Endothelial cell of umbilical vein (primary cell): ENCODE data around the gene SHROOM2. TPM values are rescaled to one million over a fixed set of nuclear protein-coding genes. Genes with fewer than 3 reads are reported as not detected.
A peak's percentile ranks its signal among the peaks of the same experiment; 100 is the strongest.

ENCODE experiments used
- BruUV-seq: library from RNA; stranded (reverse); fragments of 400-500 nt; replicated peaks from 2 replicates; lab custom pipeline; 2021; lab: Mats Ljungman, UMichigan
- CTCF ChIA-PET: fragments of 300-600, 350-600 bp; sonication (Branson Sonifier 250); formaldehyde crosslinking; loops from one replicate; lab custom pipeline; 2021; ENCODE audit warnings: antibody characterized with exemption, inconsistent platforms; lab: Charles Lee
- POLR2A ChIA-PET: fragments of 300-600, 350-600 bp; sonication (Branson Sonifier 250); formaldehyde crosslinking; loops from one replicate; lab custom pipeline; 2021; ENCODE audit warnings: antibody characterized with exemption, inconsistent platforms; lab: Charles Lee
- DNase-seq: peaks from one replicate; pipeline ENCODE4 v3.0.0-alpha.2; 2011; ENCODE audit warnings: low read depth, low spot score
- FAIRE-seq: peaks from 2 replicates; lab custom pipeline; 2011; peaks lifted over from hg19 to GRCh38; lab: Jason Lieb, UNC
- H2AFZ ChIP-seq: 2 replicates; pipeline ENCODE4 v1.6.0; 2012; ENCODE audit warnings: low read depth, low read length, control low read depth, inconsistent platforms
- H3K27ac ChIP-seq: 2 replicates; pipeline ENCODE4 v1.5.1; 2011; ENCODE audit warnings: low read depth, mild to moderate bottlenecking, control low read depth, low read length, moderate library complexity; ENCODE audit not compliant: insufficient read depth
- H3K27me3 ChIP-seq, 2 experiments: 2 replicates each; pipeline versions ENCODE4 v1.6.0 to v1.6.1; 2011; ENCODE audit warnings: low read length in 2 of 2, mixed read lengths in 1 of 2; ENCODE audit not compliant: control insufficient read depth in 2 of 2, insufficient read depth in 2 of 2
- H3K36me3 ChIP-seq, 2 experiments: 2 replicates in 1 of 2; 3 replicates in 1 of 2; pipeline ENCODE4 v1.5.1; 2011; ENCODE audit warnings: low read length in 2 of 2, mild to moderate bottlenecking in 1 of 2, moderate library complexity in 1 of 2; ENCODE audit not compliant: control insufficient read depth in 2 of 2, insufficient read depth in 2 of 2; ENCODE audit errors: extremely low read depth in 1 of 2
- H3K4me1 ChIP-seq: 3 replicates; pipeline ENCODE4 v1.5.1; 2011; ENCODE audit warnings: mild to moderate bottlenecking, low read length; ENCODE audit not compliant: control insufficient read depth, insufficient read depth; ENCODE audit errors: extremely low read depth
- H3K4me2 ChIP-seq: 2 replicates; pipeline ENCODE4 v1.6.1; 2011; ENCODE audit warnings: low read length, control low read depth, mixed read lengths; ENCODE audit not compliant: insufficient read depth
- H3K4me3 ChIP-seq, 3 experiments: fragments of 200-600 bp in 1 of 3; sonication (generic), shearing (Covaris generic) in 1 of 3; replicated peaks in 1 of 3; 2 replicates each; pipeline ENCODE4 v1.5.1; 2011 to 2016; ENCODE audit warnings: control low read depth in 3 of 3, low read length in 3 of 3, mild to moderate bottlenecking in 2 of 3, inconsistent platforms in 1 of 3, low read depth in 1 of 3, moderate library complexity in 1 of 3; ENCODE audit not compliant: insufficient read depth in 1 of 3
- H3K79me2 ChIP-seq: 2 replicates; pipeline ENCODE4 v1.6.0; 2012; ENCODE audit warnings: low read length, inconsistent platforms; ENCODE audit not compliant: control insufficient read depth, insufficient read depth
- H3K9ac ChIP-seq: replicated peaks from 2 replicates; pipeline ENCODE3; 2011; ENCODE audit warnings: low read length, control low read depth; ENCODE audit not compliant: insufficient read depth; ENCODE audit errors: extremely low read depth
- H3K9me1 ChIP-seq: replicated peaks from 3 replicates; pipeline ENCODE4 v1.6.0; 2011; ENCODE audit warnings: mild to moderate bottlenecking, low read length; ENCODE audit not compliant: control insufficient read depth, insufficient read depth; ENCODE audit errors: extremely low read depth
- H3K9me3 ChIP-seq: replicated peaks from 2 replicates; pipeline ENCODE4 v1.5.1; 2012; ENCODE audit warnings: low read length, inconsistent platforms; ENCODE audit not compliant: control insufficient read depth, insufficient read depth
- H4K20me1 ChIP-seq: replicated peaks from 2 replicates; pipeline ENCODE3; 2011; ENCODE audit warnings: mild to moderate bottlenecking, low read length; ENCODE audit not compliant: control insufficient read depth, insufficient read depth; ENCODE audit errors: extremely low read depth
- FOS ChIP-seq: IDR thresholded peaks from 2 replicates; pipeline ENCODE4 v1.6.1; 2011; ENCODE audit warnings: mild to moderate bottlenecking, low read length, moderate library complexity, borderline replicate concordance; ENCODE audit not compliant: insufficient read depth
- GATA2 ChIP-seq: IDR thresholded peaks from 2 replicates; pipeline ENCODE4 v1.7.0; 2011; ENCODE audit warnings: low read depth, mild to moderate bottlenecking, moderate library complexity, mixed read lengths, low read length; ENCODE audit not compliant: insufficient read length, insufficient read depth
- JUN ChIP-seq: IDR thresholded peaks from 2 replicates; pipeline ENCODE4 v1.6.1; 2011; ENCODE audit warnings: borderline replicate concordance, low read depth; ENCODE audit not compliant: insufficient read length, insufficient read depth
- POLR2A ChIP-seq: IDR thresholded peaks from 2 replicates; pipeline ENCODE4 v1.6.1; 2012; ENCODE audit warnings: low read depth, mild to moderate bottlenecking, control low read depth, low read length
- dilution Hi-C: fragments of 300-500 bp; cut with MboI; formaldehyde crosslinking; loops from one replicate; pipeline ENCODE4 v1.15.0; 2019; ENCODE audit warnings: low sequenced_read_pairs; ENCODE audit not compliant: extremely low pct_ligation_motif_present
- intact Hi-C: fragments of 100-400 bp; cut with micrococcal nuclease; formaldehyde crosslinking; loops from one replicate; pipeline ENCODE4 v1.10.0; 2022
- polyA plus RNA-seq, 4 experiments: library from polyadenylated mRNA; depleted of rRNA in 3 of 4; stranded (reverse) in 3 of 4; unstranded in 1 of 4; fragments of >200 nt; gene quantifications; 2 replicates each; pipeline versions ENCODE4 v1.2.1 to v1.2.3, GENCODE V29; 2011 to 2012; ENCODE audit warnings: missing spikeins in 1 of 4
- total RNA-seq: library from RNA; stranded (reverse); gene quantifications from 2 replicates; pipeline ENCODE4 v1.2.3, GENCODE V29; 2021
- TF ChIP-seq, protein P1 (sequence below): IDR thresholded peaks from 2 replicates; pipeline ENCODE4 v1.6.1; 2011; ENCODE audit not compliant: insufficient read depth, insufficient read length

Gene SHROOM2
- total and polyA plus RNA-seq, 2 donors (not counting 3 experiments of a cell fraction or from before 2014, with no cell fraction given) = 3.7 to 11.8 TPM

DNA sequence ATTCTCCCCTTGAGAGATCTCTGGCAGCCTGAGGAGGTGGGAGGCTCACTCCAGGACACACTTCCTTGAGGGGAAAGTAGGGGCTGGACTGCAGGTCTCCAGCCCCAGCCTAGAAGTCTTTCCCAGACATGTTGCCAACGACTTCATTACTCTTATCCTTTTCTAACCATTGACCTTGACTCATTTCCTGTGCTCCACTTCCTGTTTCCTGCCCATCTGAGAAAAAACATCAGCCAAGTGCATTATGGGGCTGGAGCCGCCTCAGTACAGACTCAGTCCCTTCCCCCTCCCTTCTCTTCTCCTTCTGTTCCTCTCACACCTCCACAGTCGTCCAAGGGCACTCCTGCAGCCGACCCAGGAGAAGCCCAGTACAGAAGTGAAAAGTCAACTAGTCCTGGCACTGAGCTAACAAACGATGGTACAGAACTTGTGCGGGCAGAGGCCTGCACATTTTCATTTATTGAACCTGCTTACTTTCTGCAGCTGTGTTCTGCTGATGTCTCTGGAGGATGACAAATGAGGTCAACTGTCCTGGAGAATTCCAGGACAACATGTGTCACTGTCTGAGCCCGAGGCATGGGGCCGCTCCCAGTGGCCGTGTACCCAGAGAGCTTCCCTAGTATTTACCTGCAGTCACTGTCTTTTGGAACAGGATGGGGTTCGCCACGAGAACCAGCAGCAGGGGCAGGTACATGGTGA is 40.7 kb upstream of the SHROOM2 start:
- peak; percentile 20 for TF ChIP-seq POLR2A
- TF ChIP-seq FOS = peak; percentile 50
- peak; percentile 83 for TF ChIP-seq JUN
- TF ChIP-seq, protein P1, sequence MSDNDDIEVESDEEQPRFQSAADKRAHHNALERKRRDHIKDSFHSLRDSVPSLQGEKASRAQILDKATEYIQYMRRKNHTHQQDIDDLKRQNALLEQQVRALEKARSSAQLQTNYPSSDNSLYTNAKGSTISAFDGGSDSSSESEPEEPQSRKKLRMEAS = no peak
- TF ChIP-seq GATA2 = peak; percentile 40
- Histone ChIP-seq H3K9ac (peak overlapping the region; percentile 92), H4K20me1 (no peaks in the 10 kb centered on the region), H3K27ac (peak overlapping the region; percentile 99), H3K9me1 (no peaks in the 10 kb centered on the region), H3K4me1 (peaks cover 32% of the 10 kb centered on the region), H2AFZ (no peak overlapping the region), H3K9me3 (no peaks in the 10 kb centered on the region), H3K4me3 (peak overlapping the region in 2 of 3 experiments; percentile 9 to 13), H3K36me3 (no peaks in the 10 kb centered on the region), H3K4me2 (peak overlapping the region; percentile 65), H3K79me2 (no peaks in the 10 kb centered on the region), H3K27me3 (no peaks in the 10 kb centered on the region)
- ChIA-PET CTCF (interaction anchor here (1.4 to 2.3 kb wide), 2 partner anchors 43 to 374 kb away, joined by 3 to 7 read pairs; no protein-coding TSS in a partner anchor), POLR2A (interaction anchor here (0.6 to 1.1 kb wide), 3 partner anchors 17 to 36 kb away, joined by 3 to 16 read pairs (median 4); no protein-coding TSS in a partner anchor)
- DNase-seq (peak; percentile 95), FAIRE-seq (peak; percentile 92)
- no TSS peak for BruUV-seq
- dilution Hi-C loops = no loop called here
- intact Hi-C loops = loop anchor here (1.0 to 5.0 kb wide), 10 partner anchors 25 to 282 kb away; no protein-coding TSS in a partner anchor
